OCI-LY7 (cell line): ENCODE measurements around the gene ANO3. TPM values are rescaled to one million over a fixed set of nuclear protein-coding genes. Genes with fewer than 3 reads are reported as not detected.

Experiments used
- BruUV-seq: library from RNA; stranded (reverse); fragments of 400-500 nt; replicated peaks from 2 replicates; lab custom pipeline; 2021; lab: Mats Ljungman, UMichigan
- CTCF ChIA-PET: fragments of 300-600 bp; sonication (Branson Sonifier 250); formaldehyde crosslinking; loops from one replicate; lab custom pipeline; 2022; ENCODE audit warnings: antibody characterized with exemption; ENCODE audit not compliant: unreplicated experiment; lab: Charles Lee
- POLR2A ChIA-PET: fragments of 300-600 bp; sonication (Branson Sonifier 250); formaldehyde crosslinking; loops from one replicate; lab custom pipeline; 2022; ENCODE audit warnings: antibody characterized with exemption; lab: Charles Lee
- DNase-seq: peaks from one replicate; pipeline ENCODE4 v3.0.0-alpha.2; 2015; ENCODE audit warnings: low spot score
- H2AFZ ChIP-seq: fragments of 200-600 bp; sonication (generic), shearing (Covaris generic); 2 replicates; pipeline ENCODE4 v1.6.1; 2014; ENCODE audit warnings: mild to moderate bottlenecking, antibody characterized with exemption, low read length, moderate library complexity
- H3K27ac ChIP-seq: fragments of 200-600 bp; sonication (generic); 2 replicates; pipeline ENCODE4 v1.5.1; 2014; ENCODE audit warnings: mixed run types, low read depth, mild to moderate bottlenecking, moderate library complexity, low read length, inconsistent platforms; ENCODE audit not compliant: poor library complexity, severe bottlenecking
- H3K36me3 ChIP-seq: fragments of 200-600 bp; sonication (generic); 2 replicates; pipeline ENCODE4 v1.6.1; 2014; ENCODE audit warnings: mild to moderate bottlenecking, antibody characterized with exemption, low read length, moderate library complexity, mixed read lengths; ENCODE audit not compliant: insufficient read depth
- H3K4me1 ChIP-seq: fragments of 200-600 bp; sonication (generic); 2 replicates; pipeline ENCODE4 v1.5.1; 2014; ENCODE audit warnings: mild to moderate bottlenecking, low read length; ENCODE audit not compliant: insufficient read depth, poor library complexity, severe bottlenecking
- H3K4me2 ChIP-seq: fragments of 200-600 bp; sonication (generic); 2 replicates; pipeline ENCODE4 v1.6.1; 2014; ENCODE audit warnings: mild to moderate bottlenecking, low read length
- H3K4me3 ChIP-seq: fragments of 200-600 bp; sonication (generic); 2 replicates; pipeline ENCODE4 v1.5.1; 2014; ENCODE audit warnings: mild to moderate bottlenecking, low read depth, low read length; ENCODE audit not compliant: poor library complexity, severe bottlenecking
- H3K79me2 ChIP-seq: fragments of 200-600 bp; sonication (generic); 2 replicates; pipeline ENCODE4 v1.6.1; 2016; ENCODE audit warnings: low read depth, mild to moderate bottlenecking, low read length, moderate library complexity, mixed read lengths; ENCODE audit not compliant: insufficient read depth
- H3K9me2 ChIP-seq: fragments of 200-600 bp; sonication (generic); 2 replicates; pipeline ENCODE4 v1.6.1; 2016; ENCODE audit warnings: mild to moderate bottlenecking, low read length, mixed read lengths; ENCODE audit not compliant: insufficient read depth
- H3K9me3 ChIP-seq: fragments of 200-600 bp; sonication (generic); 2 replicates; pipeline ENCODE4 v1.6.1; 2014; ENCODE audit warnings: mild to moderate bottlenecking, mixed run types, low read length, mixed read lengths
- H4K20me1 ChIP-seq: fragments of 200-600 bp; sonication (generic); 2 replicates; pipeline ENCODE4 v1.6.1; 2014; ENCODE audit warnings: mild to moderate bottlenecking, antibody characterized with exemption, low read length, moderate library complexity, mixed read lengths; ENCODE audit not compliant: insufficient read depth
- CTCF ChIP-seq: fragments of 200-600 bp; sonication (generic); conservative IDR thresholded peaks from 2 replicates; pipeline ENCODE4 v1.5.1; 2014; ENCODE audit warnings: mild to moderate bottlenecking, antibody characterized with exemption, low read length, moderate library complexity, mixed read lengths
- EZH2phosphoT487 ChIP-seq: fragments of 200-600 bp; sonication (generic); IDR thresholded peaks from 2 replicates; pipeline ENCODE4 v1.6.1; 2018; ENCODE audit warnings: low read depth, borderline replicate concordance, mild to moderate bottlenecking, mixed run types, antibody characterized with exemption, low read length, moderate library complexity, mixed read lengths
- intact Hi-C: fragments of 100-400 bp; cut with micrococcal nuclease; formaldehyde crosslinking; loops from one replicate; pipeline ENCODE4 v1.10.0; 2022; ENCODE audit not compliant: unreplicated experiment
- total RNA-seq, 2 experiments: library from RNA; depleted of rRNA in 1 of 2; stranded (reverse); fragments of >200 nt in 1 of 2; shearing (Covaris generic) in 1 of 2; gene quantifications; 2 replicates each; pipeline ENCODE4 v1.2.3, GENCODE V29; 2014 to 2022

The ANO3 gene
- total RNA-seq, 2 experiments from 2014 or later, result 0.03 TPM; not detected in 1

DNA sequence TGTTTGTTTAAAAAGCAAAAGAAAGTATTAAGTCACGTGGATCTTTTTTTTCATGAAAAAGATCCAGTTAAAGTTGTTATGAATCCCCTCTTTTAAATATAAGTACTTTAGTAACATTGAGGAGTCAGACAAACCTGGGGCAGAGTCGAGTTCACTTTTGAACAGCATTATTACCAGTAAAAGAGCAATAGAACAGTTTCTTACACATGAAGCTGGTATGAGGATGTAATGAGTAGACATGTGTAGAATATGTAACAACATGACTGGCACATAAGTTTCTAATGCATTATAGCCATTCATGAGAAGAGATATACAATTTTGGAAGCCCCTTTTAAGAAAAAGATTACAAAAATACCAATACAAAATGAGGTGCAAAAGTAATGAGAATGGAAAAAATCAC, 247.8 kb downstream of the ANO3 start:
- H3K79me2 ChIP-seq, result no peaks in the 10 kb centered on the region
- no TSS peak for BruUV-seq
- H3K27ac ChIP-seq, result no peak overlapping the region
- H3K9me3 ChIP-seq, result no peaks in the 10 kb centered on the region
- no peaks in the 10 kb centered on the region for H3K9me2 ChIP-seq
- H3K4me2 ChIP-seq, result no peak overlapping the region
- DNase-seq, result no peak
- H3K4me1 ChIP-seq, result no peaks in the 10 kb centered on the region
- no peaks in the 10 kb centered on the region for H3K36me3 ChIP-seq
- POLR2A ChIA-PET, result no interaction called here
- no peak overlapping the region for H2AFZ ChIP-seq
- no peak for TF ChIP-seq CTCF
- TF ChIP-seq EZH2phosphoT487, result no peak
- no peaks in the 10 kb centered on the region for H4K20me1 ChIP-seq
- intact Hi-C loops, result no loop called here
- CTCF ChIA-PET, result no interaction called here
- no peak overlapping the region for H3K4me3 ChIP-seq

- H3K27ac ChIP-seq, result no peak overlapping the region
- POLR2A ChIA-PET, result interaction anchor here (0.6 kb wide), 1 partner anchor 35 kb away, joined by 3 read pairs; no protein-coding TSS in a partner anchor
- no peaks in the 10 kb centered on the region for H3K4me1 ChIP-seq
- H3K36me3 ChIP-seq, result no peaks in the 10 kb centered on the region
- CTCF ChIA-PET, result no interaction called here
- DNase-seq, result no peak
- TF ChIP-seq CTCF (no peak), EZH2phosphoT487 (no peak)
- no peaks in the 10 kb centered on the region for H4K20me1 ChIP-seq
- no peak overlapping the region for H3K4me3 ChIP-seq
- no peaks in the 10 kb centered on the region for H3K79me2 ChIP-seq
- no peak overlapping the region for H3K4me2 ChIP-seq
- H3K9me3 ChIP-seq, result no peaks in the 10 kb centered on the region
- no peaks in the 10 kb centered on the region for H3K9me2 ChIP-seq
- BruUV-seq, result no TSS peak
- intact Hi-C loops, result no loop called here
- H2AFZ ChIP-seq, result no peak overlapping the region
These were observed 249.0 kb downstream of the ANO3 start for GRCh38 chr11:26580929-26581328.

- no peak overlapping the region for H3K4me3 ChIP-seq
- H3K27ac ChIP-seq, result no peak overlapping the region
- H3K4me1 ChIP-seq, result no peaks in the 10 kb centered on the region
- H3K9me2 ChIP-seq, result no peaks in the 10 kb centered on the region
- DNase-seq, result no peak
- TF ChIP-seq EZH2phosphoT487, result no peak
- no peak for TF ChIP-seq CTCF
- CTCF ChIA-PET, result no interaction called here
- H3K79me2 ChIP-seq, result no peaks in the 10 kb centered on the region
- intact Hi-C loops, result no loop called here
- no TSS peak for BruUV-seq
- POLR2A ChIA-PET, result no interaction called here
- no peaks in the 10 kb centered on the region for H3K9me3 ChIP-seq
- no peak overlapping the region for H2AFZ ChIP-seq
- H4K20me1 ChIP-seq, result no peaks in the 10 kb centered on the region
- H3K36me3 ChIP-seq, result no peaks in the 10 kb centered on the region
- H3K4me2 ChIP-seq, result no peak overlapping the region
These were observed 251.6 kb downstream of the ANO3 start for GRCh38 chr11:26583550-26583949.
